GM18505 (cell line): ENCODE data around the gene MTA3.
A peak's percentile ranks its signal among the peaks of the same experiment; 100 is the strongest.
"Not testable (repeated sequence)": the region's sequence is repeated elsewhere in the genome, so short reads cannot be mapped to it uniquely, and the experiment has no call there.

Source experiments
- ATAC-seq: cut with Tn5 transposase; IDR thresholded peaks from one replicate; pipeline ENCODE4 v1.9.1; 2021; ENCODE audit not compliant: unreplicated experiment
- POLR2A ChIP-seq: IDR thresholded peaks from 4 replicates; pipeline ENCODE4 v1.6.1; 2011; ENCODE audit warnings: borderline replicate concordance; ENCODE audit not compliant: insufficient read depth, insufficient read length; ENCODE audit errors: extremely low read depth

Gene MTA3

GRCh38 chr2:42726680-42727079 lies 158.2 kb downstream of the MTA3 start:
- no peak for TF ChIP-seq POLR2A
- no peak for ATAC-seq

GRCh38 chr2:42731316-42731715 lies 162.9 kb downstream of the MTA3 start:
- not testable (repeated sequence) for ATAC-seq

- no peak for TF ChIP-seq POLR2A
- ATAC-seq = no peak
These were observed 165.4 kb downstream of the MTA3 start for GRCh38 chr2:42733852-42734251.

GRCh38 chr2:42736598-42737322 lies 168.3 kb downstream of the MTA3 start:
- no peak for TF ChIP-seq POLR2A
- ATAC-seq = no peak

GRCh38 chr2:42741140-42741539 lies 172.7 kb downstream of the MTA3 start:
- TF ChIP-seq POLR2A = no peak
- ATAC-seq = no peak

DNA sequence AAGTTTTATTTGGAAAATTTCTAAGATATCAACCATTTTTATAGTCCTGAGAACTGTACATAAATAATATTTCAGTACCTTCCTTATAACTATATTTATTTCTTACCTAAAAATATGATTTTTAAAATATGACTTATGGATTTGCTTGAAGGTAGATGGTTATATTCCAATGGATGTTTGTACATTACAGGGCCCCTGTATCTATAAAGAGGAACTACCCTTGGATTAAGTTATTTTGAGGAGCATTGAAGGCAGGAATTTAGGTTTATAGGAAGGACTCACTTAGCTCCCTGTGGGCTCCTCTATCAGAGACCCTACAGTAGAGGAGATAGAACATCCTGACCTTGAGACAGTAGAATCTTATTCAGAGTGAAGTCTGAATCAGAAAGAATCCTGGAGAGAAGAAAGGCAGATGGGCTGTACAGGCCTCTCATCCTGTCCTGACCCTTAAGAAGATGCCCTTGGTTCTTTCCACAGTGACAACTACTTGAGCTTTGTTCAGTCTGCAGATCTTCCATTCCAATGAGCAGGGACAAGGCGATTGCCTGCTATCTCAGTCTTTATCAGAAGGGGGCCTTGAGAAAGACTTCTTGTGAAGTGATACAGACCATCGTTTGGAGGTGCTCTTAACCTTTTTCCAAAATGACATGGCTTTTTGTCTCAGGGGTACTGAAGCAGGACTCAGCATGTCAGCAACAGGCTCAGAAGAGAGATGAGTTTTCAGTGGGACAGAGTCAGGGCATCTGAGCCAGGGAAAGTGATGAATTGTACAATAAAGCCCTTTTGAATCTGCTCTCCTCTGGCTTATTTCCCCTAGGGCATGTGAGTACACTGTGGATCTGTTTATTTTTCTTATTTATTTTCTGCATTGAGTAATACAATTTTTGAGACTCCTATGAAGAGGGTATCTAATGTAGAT lies 174.6 kb downstream of the MTA3 start:
- no peak for ATAC-seq
- TF ChIP-seq POLR2A = no peak

- TF ChIP-seq POLR2A = no peak
- ATAC-seq = no peak
These were observed 175.2 kb downstream of the MTA3 start for GRCh38 chr2:42743659-42743990.

DNA sequence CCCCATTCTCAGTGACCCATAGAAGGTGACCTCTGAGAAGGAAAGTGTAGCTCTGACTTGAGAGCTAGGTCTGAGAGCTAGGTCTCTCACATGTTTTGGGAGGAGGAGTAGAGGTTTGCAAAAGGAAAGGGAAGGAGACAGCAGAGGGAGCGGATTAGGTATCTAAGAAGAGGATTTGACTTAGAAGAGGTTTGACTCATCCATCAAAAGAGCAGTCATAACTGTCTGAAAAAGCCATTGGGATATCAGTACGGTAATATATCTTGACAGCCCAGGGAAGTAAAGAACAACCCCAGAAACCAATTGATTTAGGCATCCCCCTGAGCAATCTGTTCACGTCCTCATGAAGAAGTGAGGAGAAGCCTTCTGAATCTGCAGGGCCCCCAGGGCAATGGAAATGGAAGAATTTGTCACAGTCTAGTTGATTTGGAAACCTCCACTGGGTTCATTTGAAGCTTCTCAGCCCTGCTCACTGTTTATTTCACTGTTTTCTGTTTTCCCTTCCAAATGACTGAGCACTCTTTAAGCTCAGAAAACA lies 176.2 kb downstream of the MTA3 start:
- TF ChIP-seq POLR2A = no peak
- no peak for ATAC-seq

- TF ChIP-seq POLR2A = no peak
- no peak for ATAC-seq
These were observed 179.0 kb downstream of the MTA3 start for GRCh38 chr2:42747422-42747821.

GRCh38 chr2:42748840-42749239 lies 180.4 kb downstream of the MTA3 start:
- no peak for ATAC-seq
- no peak for TF ChIP-seq POLR2A

- no peak for TF ChIP-seq POLR2A
- ATAC-seq = peak; percentile 59
These were observed 183.9 kb downstream of the MTA3 start for GRCh38 chr2:42752314-42752713.

DNA sequence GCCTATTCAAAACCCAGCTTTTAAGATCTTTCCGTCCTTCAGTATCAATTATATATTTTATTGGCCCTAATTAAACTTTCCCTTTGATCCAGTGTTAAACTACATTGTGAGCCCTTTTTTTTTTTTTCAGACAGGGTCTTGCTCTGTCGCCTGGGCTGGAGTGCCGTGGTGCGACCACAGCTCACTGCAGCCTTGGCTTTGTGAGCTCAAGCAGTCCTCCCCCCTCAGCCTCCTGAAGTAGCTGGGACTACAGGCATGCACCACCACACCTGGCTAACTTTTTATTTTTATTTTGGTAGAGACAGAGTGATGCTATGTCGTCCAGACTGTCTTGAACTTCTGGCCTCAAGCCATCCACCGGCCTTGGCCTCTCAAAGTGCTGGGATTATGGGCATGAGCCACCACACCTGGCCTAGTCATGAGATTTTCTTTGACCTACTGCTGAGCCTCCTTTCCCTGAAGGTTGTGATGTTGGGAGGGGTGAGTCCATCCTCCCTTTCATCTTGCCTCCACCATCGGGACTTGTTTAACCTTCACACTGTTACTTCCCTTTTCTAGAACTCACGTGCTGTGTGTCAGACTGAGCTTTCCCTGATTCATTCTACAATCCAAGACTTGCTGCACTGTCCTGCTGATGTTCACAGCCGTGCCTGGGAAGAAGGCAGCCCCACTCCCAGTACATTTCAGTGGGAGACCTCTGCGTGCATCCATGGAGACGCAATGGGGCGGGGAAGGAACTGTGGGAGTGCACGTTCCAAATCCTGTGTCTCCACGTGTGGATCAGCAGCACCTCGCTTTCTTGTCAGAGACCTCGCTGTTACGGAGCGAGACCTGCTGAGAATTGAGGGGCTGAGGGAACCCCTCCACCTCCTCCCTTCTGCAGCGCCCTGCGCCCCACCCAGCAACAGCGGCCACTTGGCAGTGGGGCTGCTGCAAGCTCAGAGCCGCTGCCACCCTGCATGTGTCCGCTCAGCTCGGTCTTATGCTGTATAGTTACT lies 184.7 kb downstream of the MTA3 start:
- ATAC-seq = no peak
- no peak for TF ChIP-seq POLR2A
